HFFc6 (cell line): ENCODE results near the gene UCK1. TPM values are rescaled to one million over a fixed set of nuclear protein-coding genes. Genes with fewer than 3 reads are reported as not detected.

Experiments used
- DNase-seq: peaks from one replicate; pipeline ENCODE4 v3.0.0-alpha.2; 2018
- H3K27ac Mint-ChIP-seq: 2 replicates; pipeline ENCODE4 v1.8.0; 2020; ENCODE audit warnings: mild to moderate bottlenecking, mixed read lengths
- H3K27me3 Mint-ChIP-seq: 2 replicates; pipeline ENCODE4 v1.8.0; 2021; ENCODE audit warnings: mild to moderate bottlenecking, moderate library complexity, mixed read lengths; ENCODE audit not compliant: insufficient read depth
- H3K36me3 Mint-ChIP-seq: 2 replicates; pipeline ENCODE4 v1.8.0; 2021; ENCODE audit warnings: low read depth, mixed read lengths
- H3K4me1 Mint-ChIP-seq: 2 replicates; pipeline ENCODE4 v1.8.0; 2020; ENCODE audit warnings: low read depth, mixed read lengths
- H3K4me3 Mint-ChIP-seq: 2 replicates; pipeline ENCODE4 v1.8.0; 2020; ENCODE audit warnings: mild to moderate bottlenecking, moderate library complexity, mixed read lengths
- H3K9me3 Mint-ChIP-seq: 2 replicates; pipeline ENCODE4 v1.8.0; 2020; ENCODE audit warnings: mild to moderate bottlenecking, mixed read lengths
- total RNA-seq, 6 experiments: library from RNA; stranded (reverse); fragmentation: NEBNext Ultra II Directional; extraction: Animal tissue kit (Norgen Biotek cat#: 25700); gene quantifications; 2 replicates in 1 of 6; 3 replicates in 5 of 6; pipeline ENCODE4 v1.2.3, GENCODE V29; 2021
- TF ChIP-seq, protein P1 (sequence below): fragments of 200-600 bp; sonication (generic); IDR thresholded peaks from 2 replicates; pipeline ENCODE4 v1.5.0; 2021; ENCODE audit warnings: antibody characterized with exemption, mild to moderate bottlenecking

Gene UCK1
- total RNA-seq, 6 experiments from 2014 or later: 18.6 to 22.6 (median 20.8) TPM

DNA sequence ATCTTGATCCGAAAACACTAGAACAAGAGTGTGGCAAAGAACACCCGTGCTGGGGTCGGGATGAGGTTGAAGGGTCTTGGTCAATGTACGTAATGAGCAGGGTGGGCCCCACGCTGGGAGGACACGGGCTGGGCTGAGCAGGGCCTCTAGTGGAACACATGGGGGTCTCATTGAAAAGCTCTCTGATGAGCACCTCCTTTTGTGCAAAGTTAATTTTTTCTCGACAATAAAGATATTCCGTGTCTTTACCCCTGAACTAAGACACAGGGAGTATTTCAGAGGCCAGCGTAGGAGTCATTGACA lies 8.0 kb downstream of the UCK1 start:
- H3K27ac Mint-ChIP-seq: no peak overlapping the region
- TF ChIP-seq, protein P1, sequence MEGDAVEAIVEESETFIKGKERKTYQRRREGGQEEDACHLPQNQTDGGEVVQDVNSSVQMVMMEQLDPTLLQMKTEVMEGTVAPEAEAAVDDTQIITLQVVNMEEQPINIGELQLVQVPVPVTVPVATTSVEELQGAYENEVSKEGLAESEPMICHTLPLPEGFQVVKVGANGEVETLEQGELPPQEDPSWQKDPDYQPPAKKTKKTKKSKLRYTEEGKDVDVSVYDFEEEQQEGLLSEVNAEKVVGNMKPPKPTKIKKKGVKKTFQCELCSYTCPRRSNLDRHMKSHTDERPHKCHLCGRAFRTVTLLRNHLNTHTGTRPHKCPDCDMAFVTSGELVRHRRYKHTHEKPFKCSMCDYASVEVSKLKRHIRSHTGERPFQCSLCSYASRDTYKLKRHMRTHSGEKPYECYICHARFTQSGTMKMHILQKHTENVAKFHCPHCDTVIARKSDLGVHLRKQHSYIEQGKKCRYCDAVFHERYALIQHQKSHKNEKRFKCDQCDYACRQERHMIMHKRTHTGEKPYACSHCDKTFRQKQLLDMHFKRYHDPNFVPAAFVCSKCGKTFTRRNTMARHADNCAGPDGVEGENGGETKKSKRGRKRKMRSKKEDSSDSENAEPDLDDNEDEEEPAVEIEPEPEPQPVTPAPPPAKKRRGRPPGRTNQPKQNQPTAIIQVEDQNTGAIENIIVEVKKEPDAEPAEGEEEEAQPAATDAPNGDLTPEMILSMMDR: no peak
- H3K9me3 Mint-ChIP-seq: no peaks in the 10 kb centered on the region
- H3K4me1 Mint-ChIP-seq: peaks cover 9% of the 10 kb centered on the region; the same call in 1 of the 2 replicates
- H3K36me3 Mint-ChIP-seq: peaks cover 28% of the 10 kb centered on the region
- H3K27me3 Mint-ChIP-seq: peaks cover 1% of the 10 kb centered on the region
- DNase-seq: no peak
- no peak overlapping the region for H3K4me3 Mint-ChIP-seq

DNA sequence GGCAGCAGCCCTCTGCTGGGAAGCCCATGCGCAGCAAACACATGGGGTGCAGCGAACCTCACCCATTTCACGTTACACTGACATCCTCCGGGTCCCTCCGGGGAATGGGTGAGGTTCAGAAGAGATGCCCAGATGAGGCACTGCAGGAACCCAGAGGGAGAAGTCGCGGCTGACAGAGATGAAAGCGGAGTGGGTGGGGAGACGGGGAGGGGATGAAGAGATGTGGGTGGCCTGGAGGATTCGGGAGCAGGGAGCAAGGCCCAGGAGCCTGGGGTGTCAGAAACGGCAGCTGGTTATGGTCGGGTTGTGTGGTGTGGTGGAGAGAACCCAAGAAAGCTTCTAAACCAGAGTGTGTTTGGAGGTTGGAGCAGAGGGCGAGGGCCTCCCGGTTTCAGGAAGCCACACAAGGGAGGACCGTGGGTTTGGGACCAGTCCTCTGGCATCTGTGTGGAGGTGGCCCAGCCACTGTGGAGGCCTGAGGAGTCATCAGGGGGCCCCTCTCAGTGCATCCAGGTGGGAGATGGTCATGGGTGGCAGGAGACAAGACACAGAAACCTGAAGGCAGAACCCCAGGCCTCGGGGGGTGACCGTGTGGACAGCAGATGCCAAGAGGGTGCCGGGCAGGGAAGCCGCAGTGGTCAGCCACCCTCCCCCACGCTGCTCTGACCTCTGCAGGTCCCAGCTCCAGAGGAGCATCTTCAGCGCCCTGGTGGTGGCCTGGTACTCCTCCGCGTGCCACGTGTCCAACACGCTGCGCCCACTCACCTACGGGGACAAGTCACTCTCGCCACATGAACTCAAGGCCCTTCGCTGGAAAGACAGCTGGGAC lies 8.6 kb downstream of the UCK1 start:
- Mint-ChIP-seq H3K9me3 (no peaks in the 10 kb centered on the region), H3K4me1 (peaks cover 9% of the 10 kb centered on the region; the same call in 1 of the 2 replicates), H3K27me3 (peaks cover 1% of the 10 kb centered on the region), H3K4me3 (no peak overlapping the region), H3K36me3 (peaks cover 27% of the 10 kb centered on the region), H3K27ac (no peak overlapping the region)
- TF ChIP-seq, protein P1: no peak
- no peak for DNase-seq

DNA sequence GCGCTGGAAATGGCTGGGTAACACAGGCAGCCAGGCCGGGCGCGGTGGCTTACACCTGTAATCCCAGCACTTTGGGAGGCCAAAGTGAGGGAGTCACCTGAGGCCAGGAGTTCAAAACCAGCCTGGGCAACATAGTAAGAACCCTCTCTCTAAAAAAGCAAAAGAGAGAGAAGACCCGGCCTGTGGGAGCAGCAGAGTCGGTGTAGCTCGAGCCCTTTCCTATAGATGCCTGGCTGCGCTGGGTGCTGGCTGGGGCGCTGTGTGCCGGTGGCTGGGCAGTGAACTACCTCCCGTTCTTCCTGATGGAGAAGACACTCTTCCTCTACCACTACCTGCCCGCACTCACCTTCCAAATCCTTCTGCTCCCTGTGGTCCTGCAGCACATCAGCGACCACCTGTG lies 9.2 kb downstream of the UCK1 start:
- TF ChIP-seq, protein P1: no peak
- Mint-ChIP-seq H3K36me3 (peaks cover 27% of the 10 kb centered on the region), H3K27me3 (peaks cover 1% of the 10 kb centered on the region), H3K4me3 (no peak overlapping the region), H3K27ac (no peak overlapping the region), H3K4me1 (peaks cover 9% of the 10 kb centered on the region; the same call in 1 of the 2 replicates), H3K9me3 (no peaks in the 10 kb centered on the region)
- DNase-seq: no peak

DNA sequence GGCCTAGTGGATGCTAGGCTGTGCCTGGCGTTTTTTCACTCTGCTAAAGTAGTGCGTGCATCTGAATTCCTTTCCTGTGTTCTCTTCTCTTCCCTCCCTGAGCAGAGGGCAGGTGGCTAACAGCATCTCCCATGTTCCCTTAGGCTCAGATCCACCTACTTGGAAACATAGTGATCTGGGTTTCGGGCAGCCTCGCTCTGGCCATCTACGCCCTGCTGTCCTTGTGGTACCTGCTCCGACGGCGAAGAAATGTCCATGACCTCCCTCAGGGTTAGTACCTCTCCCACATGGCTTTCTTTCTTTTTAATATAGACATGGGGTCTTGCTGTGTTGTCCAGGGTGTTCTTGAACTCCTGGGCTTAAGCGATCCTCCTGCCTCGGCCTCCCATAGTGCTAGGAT lies 9.9 kb downstream of the UCK1 start:
- TF ChIP-seq, protein P1: no peak
- DNase-seq: no peak
- peaks cover 9% of the 10 kb centered on the region; the same call in 1 of the 2 replicates for H3K4me1 Mint-ChIP-seq
- peaks cover 27% of the 10 kb centered on the region for H3K36me3 Mint-ChIP-seq
- no peaks in the 10 kb centered on the region for H3K9me3 Mint-ChIP-seq
- H3K4me3 Mint-ChIP-seq: no peak overlapping the region
- H3K27ac Mint-ChIP-seq: no peak overlapping the region
- peaks cover 1% of the 10 kb centered on the region for H3K27me3 Mint-ChIP-seq

DNA sequence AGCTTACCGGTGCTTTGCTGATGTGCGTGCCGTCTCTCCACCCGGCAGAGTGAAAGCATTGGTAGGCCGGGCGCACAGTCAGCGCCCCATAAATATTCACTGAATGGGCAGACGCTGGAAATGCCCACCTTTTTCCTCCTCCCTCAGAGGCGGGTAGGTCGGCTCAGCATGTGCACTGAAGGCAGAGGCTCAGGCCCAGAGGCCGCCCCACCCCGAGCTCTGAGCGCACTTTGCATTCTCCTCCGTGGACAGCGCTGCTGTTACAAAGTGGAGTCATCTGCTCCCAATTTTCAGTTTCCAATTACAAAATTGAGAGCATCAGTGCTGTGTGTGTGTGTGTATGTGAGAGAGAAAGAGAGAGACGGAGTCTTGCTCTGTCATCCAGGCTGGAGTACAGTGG lies 10.6 kb downstream of the UCK1 start:
- H3K27ac Mint-ChIP-seq: no peak overlapping the region
- no peak for DNase-seq
- peaks cover 9% of the 10 kb centered on the region; the same call in 1 of the 2 replicates for H3K4me1 Mint-ChIP-seq
- TF ChIP-seq, protein P1: no peak
- no peaks in the 10 kb centered on the region for H3K9me3 Mint-ChIP-seq
- H3K36me3 Mint-ChIP-seq: peaks cover 27% of the 10 kb centered on the region
- no peak overlapping the region for H3K4me3 Mint-ChIP-seq
- H3K27me3 Mint-ChIP-seq: peaks cover 1% of the 10 kb centered on the region
